ENCODE results near the gene ANKEF1. TPM values are rescaled to one million over a fixed set of nuclear protein-coding genes. Genes with fewer than 3 reads are reported as not detected.

Gene ANKEF1
- total RNA-seq = 10 to 100 TPM in 1 of 9 donors, 1 to 10 TPM in 8; 1.6 to 10.5 (median 3.2) TPM
- 1 to 10 TPM in 1 of 3 donors, under 1 TPM in 2; 0.61 to 5.0 (median 0.88) TPM for polyA plus RNA-seq
- long read RNA-seq, donor 1, full-length matches to known transcripts = 1 of 1 reads
- long read RNA-seq, donor 1, partial matches to known transcripts = 0 of 1 reads
- long read RNA-seq, donor 1, other reads (novel, unspliced or antisense) = 0 of 1 reads
- long read RNA-seq, donor 2, full-length matches to known transcripts = 2 of 2 reads
- long read RNA-seq, donor 2, partial matches to known transcripts = 0 of 2 reads
- long read RNA-seq, donor 2, other reads (novel, unspliced or antisense) = 0 of 2 reads
- long read RNA-seq, donor 3, full-length matches to known transcripts = 1 of 1 reads
- long read RNA-seq, donor 3, partial matches to known transcripts = 0 of 1 reads
- long read RNA-seq, donor 3, other reads (novel, unspliced or antisense) = 0 of 1 reads
- long read RNA-seq, donor 4, partial matches to known transcripts = 3 of 5 reads
- long read RNA-seq, donor 4, other reads (novel, unspliced or antisense) = 2 of 5 reads
- long read RNA-seq, donor 5, full-length matches to known transcripts = 2 of 4 reads
- long read RNA-seq, donor 5, partial matches to known transcripts = 2 of 4 reads
- long read RNA-seq, donor 5, other reads (novel, unspliced or antisense) = 0 of 4 reads
- long read RNA-seq, donor 6, partial matches to known transcripts = 2 of 2 reads
- long read RNA-seq, donor 6, other reads (novel, unspliced or antisense) = 0 of 2 reads
- long read RNA-seq, donor 7, full-length matches to known transcripts = 1 of 1 reads
- long read RNA-seq, donor 7, partial matches to known transcripts = 0 of 1 reads
- long read RNA-seq, donor 7, other reads (novel, unspliced or antisense) = 0 of 1 reads
- long read RNA-seq, donor 8 = 0 reads
- long read RNA-seq, donor 9, full-length matches to known transcripts = 1 of 1 reads
- long read RNA-seq, donor 9, partial matches to known transcripts = 0 of 1 reads
- long read RNA-seq, donor 9, other reads (novel, unspliced or antisense) = 0 of 1 reads
- long read RNA-seq, donor 10, full-length matches to known transcripts = 1 of 1 reads
- long read RNA-seq, donor 10, partial matches to known transcripts = 0 of 1 reads
- long read RNA-seq, donor 10, other reads (novel, unspliced or antisense) = 0 of 1 reads

GRCh38 chr20:10034717-10035571 lies at the start of gene ANKEF1:
TSS of gene ANKEF1 (plus strand) at chr20:10034987. CDS start at chr20:10038302, 3,315 bp downstream.
- Histone ChIP-seq H3K4me3 (peak within 1 kb of the TSS in 3 of 4 donors; percentile 20 to 74 (median 47)), H3K4me1 (replicated peaks in 1 of 2) (peaks cover 0 to 5% of the 10 kb centered on the region in 2 donors), H3K27me3 (no peaks in the 10 kb centered on the region), H3K36me3 (replicated peaks in 1 of 2) (no peaks in the 10 kb centered on the region), H3K27ac (peak within 1 kb of the TSS in 2 of 5 donors; percentile 59 to 71), H3K9me3 (replicated peaks in 1 of 3) (no peaks in the 10 kb centered on the region)
- intact Hi-C loops (cut with DNase I) = no loop called here
- peak; percentile 72 to 87 (median 80) for DNase-seq
- WGBS, 4 donors = 3 to 10% (median 6%) methylated on average over 16 to 64 of the region's 65 CpGs
- TF ChIP-seq CTCF (IDR thresholded peaks at IDR 0.05) = no peak
- TF ChIP-seq POLR2A (IDR thresholded peaks at IDR 0.05) = no peak

GRCh38 chr20:9985281-9985680 lies 49.5 kb upstream of the ANKEF1 start:
- H3K4me1 ChIP-seq (replicated peaks in 1 of 2) = peaks cover 0 to 6% of the 10 kb centered on the region in 2 donors
- intact Hi-C loops (cut with DNase I) = no loop called here
- no peak for TF ChIP-seq CTCF (IDR thresholded peaks at IDR 0.05)
- no peak for TF ChIP-seq POLR2A (IDR thresholded peaks at IDR 0.05)
- H3K27me3 ChIP-seq = no peaks in the 10 kb centered on the region
- no peak for DNase-seq
- H3K27ac ChIP-seq = no peak overlapping the region
- H3K4me3 ChIP-seq = no peak overlapping the region
- H3K36me3 ChIP-seq (replicated peaks in 1 of 2) = no peaks in the 10 kb centered on the region
- H3K9me3 ChIP-seq (replicated peaks in 1 of 3) = no peaks in the 10 kb centered on the region

- WGBS, 4 donors = 62 to 81% (median 69%) methylated on average over 2 of the region's 2 CpGs
- intact Hi-C loops (cut with DNase I) = no loop called here
- no peak for DNase-seq
- H3K4me1 ChIP-seq (replicated peaks in 1 of 2) = peaks cover 0 to 6% of the 10 kb centered on the region in 2 donors
- H3K36me3 ChIP-seq (replicated peaks in 1 of 2) = no peaks in the 10 kb centered on the region
- no peak overlapping the region for H3K27ac ChIP-seq
- H3K27me3 ChIP-seq = no peaks in the 10 kb centered on the region
- no peak for TF ChIP-seq CTCF (IDR thresholded peaks at IDR 0.05)
- no peak for TF ChIP-seq POLR2A (IDR thresholded peaks at IDR 0.05)
- H3K9me3 ChIP-seq (replicated peaks in 1 of 3) = no peaks in the 10 kb centered on the region
- H3K4me3 ChIP-seq = no peak overlapping the region
These were observed 49.0 kb upstream of the ANKEF1 start for GRCh38 chr20:9985773-9986172.
